Glomerular visceral epithelial cell (primary cell): ENCODE measurements around the gene TMEM40.
A peak's percentile ranks its signal among the peaks of the same experiment; 100 is the strongest.
"Not testable (repeated sequence)": the region's sequence is repeated elsewhere in the genome, so short reads cannot be mapped to it uniquely, and the experiment has no call there.

ENCODE experiments used
- DNase-seq: peaks from one replicate; pipeline ENCODE4 v3.0.0-alpha.2; 2016; ENCODE audit errors: extremely low spot score

The TMEM40 gene

GRCh38 chr3:12719541-12719940 is 39.5 kb downstream of the TMEM40 start:
- DNase-seq: no peak

- DNase-seq: no peak
Observed at GRCh38 chr3:12716605-12717151, 42.4 kb downstream of the TMEM40 start.

- DNase-seq: no peak
Observed at GRCh38 chr3:12714278-12714677, 44.8 kb downstream of the TMEM40 start.

- no peak for DNase-seq
Observed at GRCh38 chr3:12710062-12710461, 49.0 kb downstream of the TMEM40 start.

GRCh38 chr3:12709334-12709733 is 49.7 kb downstream of the TMEM40 start:
- DNase-seq: no peak

GRCh38 chr3:12708584-12709192 is 50.4 kb downstream of the TMEM40 start:
- peak; percentile 91 for DNase-seq

- DNase-seq: no peak
Observed at GRCh38 chr3:12707449-12707848, 51.6 kb downstream of the TMEM40 start.

- DNase-seq: peak; percentile 67
Observed at GRCh38 chr3:12706504-12707253, 52.4 kb downstream of the TMEM40 start.

- peak; percentile 59 for DNase-seq
Observed at GRCh38 chr3:12705981-12706380, 53.1 kb downstream of the TMEM40 start.

GRCh38 chr3:12705374-12705926 is 53.6 kb downstream of the TMEM40 start:
- no peak for DNase-seq

- no peak for DNase-seq
Observed at GRCh38 chr3:12702501-12702900, 56.6 kb downstream of the TMEM40 start.

GRCh38 chr3:12701601-12702000 is 57.5 kb downstream of the TMEM40 start:
- not testable (repeated sequence) for DNase-seq

- DNase-seq: no peak
Observed at GRCh38 chr3:12700800-12701199, 58.3 kb downstream of the TMEM40 start.

GRCh38 chr3:12695916-12696315 is 63.1 kb downstream of the TMEM40 start:
- DNase-seq: no peak

- no peak for DNase-seq
Observed at GRCh38 chr3:12695112-12695511, 63.9 kb downstream of the TMEM40 start.

GRCh38 chr3:12692444-12692843 is 66.6 kb downstream of the TMEM40 start:
- no peak for DNase-seq

- DNase-seq: no peak
Observed at GRCh38 chr3:12689997-12690711, 68.9 kb downstream of the TMEM40 start.

GRCh38 chr3:12687948-12688347 is 71.1 kb downstream of the TMEM40 start:
- DNase-seq: no peak

GRCh38 chr3:12686096-12686495 is 73.0 kb downstream of the TMEM40 start:
- DNase-seq: no peak
